ENCODE measurements around the gene AGBL2.

GRCh38 chr11:47725442-47726117 lies 10.4 kb upstream of the AGBL2 start:
- TF ChIP-seq ATF3 (IDR thresholded peaks at IDR 0.05) (no peak), NR2F2 (IDR thresholded peaks at IDR 0.05) (no peak), ZBTB33 (IDR thresholded peaks at IDR 0.05) (no peak), MAX (IDR thresholded peaks at IDR 0.05) (no peak), SP1 (IDR thresholded peaks at IDR 0.05) (no peak), CTCF (IDR thresholded peaks at IDR 0.05; ENCODE audit: low read depth, low read length, missing input control) (no peak), JUND (IDR thresholded peaks at IDR 0.05) (no peak), YY1 (IDR thresholded peaks at IDR 0.05) (no peak), RAD21 (IDR thresholded peaks at IDR 0.05) (no peak), FOXA2 (IDR thresholded peaks at IDR 0.05) (no peak)

Measured in liver (tissue), 3 donors.